HCT116 (cell line): ENCODE data around the gene NAV3. TPM values are rescaled to one million over a fixed set of nuclear protein-coding genes. Genes with fewer than 3 reads are reported as not detected.

Experiments used
- ATAC-seq: fragments of 200-7000 bp; cut with Tn5 transposase; 2 replicates; pipeline ENCODE4 v1.9.1; 2020; ENCODE audit warnings: mild to moderate bottlenecking, moderate library complexity
- BruUV-seq: library from RNA; stranded (reverse); fragments of 400-500 nt; replicated peaks from 2 replicates; lab custom pipeline; 2021; lab: Mats Ljungman, UMichigan
- CTCF ChIA-PET: fragments of 300-600 bp; sonication (Branson Sonifier 250); formaldehyde crosslinking; loops from one replicate; lab custom pipeline; 2021; ENCODE audit warnings: antibody characterized with exemption; lab: Charles Lee
- POLR2A ChIA-PET: fragments of 300-600, 350-600 bp; sonication (Branson Sonifier 250); formaldehyde crosslinking; loops from one replicate; lab custom pipeline; 2021; ENCODE audit warnings: antibody characterized with exemption; lab: Charles Lee
- RAD21 ChIA-PET, 2 experiments: fragments of 300-600 bp; sonication (Branson Sonifier 250); formaldehyde crosslinking; loops; one replicate each; lab custom pipeline; 2023; ENCODE audit warnings: low total read pairs in 2 of 2; ENCODE audit not compliant: uncharacterized antibody in 2 of 2, unreplicated experiment in 2 of 2, low non-redundant PET in 1 of 2; lab: Charles Lee
- DNase-seq: peaks from one replicate; pipeline ENCODE4 v3.0.0-alpha.2; 2010; ENCODE audit warnings: low read depth, low spot score
- H2AFZ ChIP-seq: fragments of 200-600 bp; shearing (Covaris generic), sonication (generic); 2 replicates; pipeline ENCODE4 v1.6.1; 2017; ENCODE audit warnings: low read depth, mixed run types, mixed read lengths, antibody characterized with exemption, low read length; ENCODE audit not compliant: poor library complexity, severe bottlenecking
- H3K27ac ChIP-seq: 2 replicates; pipeline ENCODE4 v1.5.1; 2012; ENCODE audit warnings: low read depth, low read length
- H3K27me3 ChIP-seq: fragments of 200-600 bp; sonication (generic); 2 replicates; pipeline ENCODE4 v1.6.1; 2016; ENCODE audit warnings: mixed run types, low read length, mixed read lengths; ENCODE audit not compliant: insufficient read depth
- H3K36me3 ChIP-seq, 2 experiments: fragments of 200-500 bp in 1 of 2; fragments of 200-600 bp in 1 of 2; sonication (Bioruptor generic) in 1 of 2; sonication (generic) in 1 of 2; 2 replicates each; pipeline versions ENCODE4 v1.5.1 to v1.6.1; 2014 to 2016; ENCODE audit warnings: low read length in 2 of 2, inconsistent platforms in 1 of 2, mixed read lengths in 1 of 2, mixed run types in 1 of 2; ENCODE audit not compliant: insufficient read depth in 2 of 2, control insufficient read depth in 1 of 2
- H3K4me1 ChIP-seq, 2 experiments: fragments of 200-600 bp in 1 of 2; sonication (generic) in 1 of 2; 2 replicates each; pipeline versions ENCODE4 v1.5.1 to v1.6.1; 2012 to 2017; ENCODE audit warnings: low read length in 2 of 2, inconsistent platforms in 1 of 2, mild to moderate bottlenecking in 1 of 2, mixed read lengths in 1 of 2, mixed run types in 1 of 2, moderate library complexity in 1 of 2; ENCODE audit not compliant: insufficient read depth in 2 of 2, control insufficient read depth in 1 of 2
- H3K4me2 ChIP-seq: fragments of 200-600 bp; sonication (generic); 2 replicates; pipeline ENCODE4 v1.6.1; 2017; ENCODE audit warnings: mixed run types, low read length, mixed read lengths
- H3K4me3 ChIP-seq, 2 experiments: fragments of 200-600 bp in 1 of 2; sonication (generic) in 1 of 2; replicated peaks in 1 of 2; 2 replicates each; pipeline ENCODE4 v1.5.1; 2011 to 2016; ENCODE audit warnings: low read length in 2 of 2, control low read depth in 1 of 2, low read depth in 1 of 2, mild to moderate bottlenecking in 1 of 2, mixed read lengths in 1 of 2, mixed run types in 1 of 2
- H3K79me2 ChIP-seq: fragments of 200-600 bp; sonication (generic); 2 replicates; pipeline ENCODE4 v1.6.1; 2017; ENCODE audit warnings: mild to moderate bottlenecking, mixed run types, low read length, moderate library complexity, mixed read lengths; ENCODE audit not compliant: insufficient read depth
- H3K9ac ChIP-seq: fragments of 200-600 bp; sonication (generic); 2 replicates; pipeline ENCODE4 v1.6.1; 2016; ENCODE audit warnings: low read length, mixed read lengths
- H3K9me2 ChIP-seq: fragments of 200-600 bp; sonication (generic), shearing (Covaris generic); 2 replicates; pipeline ENCODE4 v1.6.1; 2017; ENCODE audit warnings: mixed run types, mild to moderate bottlenecking, moderate library complexity; ENCODE audit not compliant: insufficient read depth
- H3K9me3 ChIP-seq, 2 experiments: fragments of 200-500 bp in 1 of 2; fragments of 200-600 bp in 1 of 2; sonication (Bioruptor generic) in 1 of 2; sonication (generic) in 1 of 2; 2 replicates each; pipeline ENCODE4 v1.6.1; 2014 to 2017; ENCODE audit warnings: low read length in 2 of 2, mixed read lengths in 2 of 2, inconsistent platforms in 1 of 2, low read depth in 1 of 2, mild to moderate bottlenecking in 1 of 2, mixed run types in 1 of 2, moderate library complexity in 1 of 2; ENCODE audit not compliant: control insufficient read depth in 1 of 2, insufficient read depth in 1 of 2
- H4K20me1 ChIP-seq: fragments of 200-600 bp; sonication (generic), shearing (Covaris generic); 2 replicates; pipeline ENCODE4 v1.6.1; 2017; ENCODE audit warnings: mixed run types, mild to moderate bottlenecking, moderate library complexity; ENCODE audit not compliant: insufficient read depth
- CBX3 ChIP-seq: IDR thresholded peaks from 2 replicates; pipeline ENCODE4 v1.6.1; 2012; ENCODE audit warnings: low read depth
- CEBPB ChIP-seq: IDR thresholded peaks from 2 replicates; pipeline ENCODE4 v1.6.1; 2012; ENCODE audit warnings: low read depth
- CTCF ChIP-seq, 3 experiments: fragments of 200-600 bp in 1 of 3; sonication (generic) in 1 of 3; IDR thresholded peaks in 2 of 3; conservative IDR thresholded peaks in 1 of 3; 2 replicates each; pipeline ENCODE4 v1.5.1; 2012 to 2017; ENCODE audit warnings: low read depth in 2 of 3, low read length in 2 of 3, antibody characterized with exemption in 1 of 3, borderline replicate concordance in 1 of 3, control low read depth in 1 of 3, mild to moderate bottlenecking in 1 of 3, mixed read lengths in 1 of 3, mixed run types in 1 of 3, moderate library complexity in 1 of 3; ENCODE audit not compliant: insufficient read depth in 1 of 3
- EGR1 ChIP-seq: IDR thresholded peaks from 2 replicates; pipeline ENCODE4 v1.6.1; 2012; ENCODE audit warnings: low read depth
- ELF1 ChIP-seq: IDR thresholded peaks from 2 replicates; pipeline ENCODE4 v1.6.1; 2012; ENCODE audit warnings: low read depth, borderline replicate concordance
- EZH2 ChIP-seq: fragments of 200-600 bp; sonication (generic); IDR thresholded peaks from 2 replicates; pipeline ENCODE4 v1.6.1; 2017; ENCODE audit warnings: antibody characterized with exemption, mixed run types
- EZH2phosphoT487 ChIP-seq: fragments of 200-600 bp; IDR thresholded peaks from 2 replicates; pipeline ENCODE4 v1.6.1; 2018; ENCODE audit warnings: antibody characterized with exemption, borderline replicate concordance
- FOSL1 ChIP-seq: IDR thresholded peaks from 2 replicates; pipeline ENCODE4 v1.6.1; 2012; ENCODE audit warnings: low read depth
- JUND ChIP-seq: IDR thresholded peaks from 2 replicates; pipeline ENCODE4 v1.6.1; 2012
- MAX ChIP-seq: IDR thresholded peaks from 2 replicates; pipeline ENCODE4 v1.6.1; 2012
- POLR2A ChIP-seq: IDR thresholded peaks from 2 replicates; pipeline ENCODE4 v1.7.0; 2011; ENCODE audit warnings: borderline replicate concordance; ENCODE audit not compliant: insufficient read depth, insufficient read length; ENCODE audit errors: extremely low read depth
- RAD21 ChIP-seq: IDR thresholded peaks from 2 replicates; pipeline ENCODE4 v1.6.1; 2012; ENCODE audit warnings: low read depth, mild to moderate bottlenecking
- SIN3A ChIP-seq: IDR thresholded peaks from 2 replicates; pipeline ENCODE4 v1.6.1; 2012; ENCODE audit warnings: low read depth
- SP1 ChIP-seq: IDR thresholded peaks from 2 replicates; pipeline ENCODE4 v1.6.1; 2012; ENCODE audit warnings: low read depth
- SRF ChIP-seq: IDR thresholded peaks from 2 replicates; pipeline ENCODE4 v1.6.1; 2012; ENCODE audit warnings: low read depth
- TCF7L2 ChIP-seq: IDR thresholded peaks from 2 replicates; pipeline ENCODE4 v1.7.0; 2011; ENCODE audit warnings: borderline replicate concordance, inconsistent platforms; ENCODE audit not compliant: insufficient read depth, insufficient read length; ENCODE audit errors: extremely low read depth
- YY1 ChIP-seq: IDR thresholded peaks from 2 replicates; pipeline ENCODE4 v1.6.1; 2011; ENCODE audit warnings: low read length, low read depth, moderate library complexity, mild to moderate bottlenecking; ENCODE audit not compliant: insufficient replicate concordance; ENCODE audit errors: extremely low read depth
- ZFX ChIP-seq: fragments of 450-650 bp; IDR thresholded peaks from 2 replicates; pipeline ENCODE4 v1.6.1; 2017
- intact Hi-C: fragments of 100-400 bp; cut with micrococcal nuclease; formaldehyde crosslinking; loops from 2 replicates; pipeline ENCODE4 v1.10.0; 2022
- total RNA-seq: library from RNA; stranded (reverse); gene quantifications from one replicate; pipeline ENCODE4 v1.2.1, GENCODE V29; 2021; ENCODE audit not compliant: unreplicated experiment

NAV3 gene
- total RNA-seq, 1 experiment from 2014 or later: 7.8 TPM

GRCh38 chr12:78194448-78194847 is 363.8 kb downstream of the NAV3 start:
- Histone ChIP-seq H3K27me3 (no peaks in the 10 kb centered on the region), H3K36me3 (no peaks in the 10 kb centered on the region), H3K27ac (no peak overlapping the region), H3K79me2 (no peaks in the 10 kb centered on the region), H2AFZ (no peak overlapping the region), H3K9ac (no peak overlapping the region), H4K20me1 (no peaks in the 10 kb centered on the region), H3K4me1 (no peaks in the 10 kb centered on the region), H3K9me2 (no peaks in the 10 kb centered on the region), H3K9me3 (no peaks in the 10 kb centered on the region), H3K4me3 (no peak overlapping the region), H3K4me2 (no peak overlapping the region)
- no peak for ATAC-seq
- ChIA-PET RAD21 (no interaction called here), CTCF (no interaction called here), POLR2A (no interaction called here)
- TF ChIP-seq MAX: no peak
- no peak for TF ChIP-seq JUND
- no peak for TF ChIP-seq YY1
- TF ChIP-seq POLR2A: no peak
- TF ChIP-seq CTCF (IDR thresholded peaks at IDR 0.05 in 2 of 3, conservative IDR thresholded peaks at IDR 0.05 in 1 of 3; ENCODE audit: borderline replicate concordance in 1 of 3, insufficient read depth in 1 of 3, low read depth in 2 of 3, low read length in 2 of 3): no peak
- no peak for TF ChIP-seq EGR1
- TF ChIP-seq EZH2: no peak
- TF ChIP-seq TCF7L2: no peak
- TF ChIP-seq RAD21: no peak
- no peak for TF ChIP-seq SIN3A
- TF ChIP-seq CBX3: no peak
- no peak for TF ChIP-seq SRF
- TF ChIP-seq SP1: no peak
- TF ChIP-seq CEBPB: no peak
- TF ChIP-seq ELF1: no peak
- TF ChIP-seq ZFX: no peak
- no peak for TF ChIP-seq FOSL1
- TF ChIP-seq EZH2phosphoT487: no peak
- DNase-seq: no peak
- intact Hi-C loops: no loop called here
- no TSS peak for BruUV-seq
